Measurements from ENCODE around the gene DLGAP1. TPM values are rescaled to one million over a fixed set of nuclear protein-coding genes. Genes with fewer than 3 reads are reported as not detected.

Gene DLGAP1
- total RNA-seq, 1 donor from 2014 or later = not detected

DNA sequence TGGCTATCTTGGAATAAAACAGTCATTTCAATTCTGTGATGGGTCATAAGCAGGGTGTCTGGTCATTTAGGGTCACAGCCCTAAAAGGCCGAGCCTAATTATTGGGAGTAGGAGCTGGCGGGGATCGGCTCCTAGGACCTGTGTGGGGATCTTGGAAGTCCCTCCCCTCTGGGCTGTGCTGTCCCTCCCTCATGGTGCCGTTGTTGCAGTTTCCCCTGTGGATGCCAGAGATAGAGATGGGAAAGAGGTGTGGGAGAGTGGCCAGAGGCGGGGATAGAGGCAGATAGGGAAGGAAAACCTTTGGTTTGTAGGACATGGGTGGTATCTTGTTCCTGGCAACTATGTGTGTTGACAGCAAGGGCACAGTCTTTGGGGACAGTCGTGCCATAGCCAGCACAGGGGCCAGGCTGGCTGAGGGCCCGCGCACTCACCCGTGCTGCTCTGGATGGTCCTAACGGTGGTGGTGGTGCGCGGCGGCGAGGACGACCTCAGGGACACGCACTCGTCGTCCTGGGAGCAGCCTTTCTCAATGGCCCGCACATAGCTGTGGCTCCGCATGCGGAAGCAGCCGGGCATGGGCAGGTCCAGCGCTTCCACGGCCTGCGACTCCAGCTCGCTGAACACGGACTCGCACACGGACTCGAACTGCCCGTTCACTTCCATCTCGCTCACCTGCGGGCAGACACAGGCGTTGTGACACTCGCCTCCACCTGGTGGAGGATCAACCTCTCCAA is 726.2 kb downstream of the DLGAP1 start:
- intact Hi-C loops (cut with micrococcal nuclease) = no loop called here

DNA sequence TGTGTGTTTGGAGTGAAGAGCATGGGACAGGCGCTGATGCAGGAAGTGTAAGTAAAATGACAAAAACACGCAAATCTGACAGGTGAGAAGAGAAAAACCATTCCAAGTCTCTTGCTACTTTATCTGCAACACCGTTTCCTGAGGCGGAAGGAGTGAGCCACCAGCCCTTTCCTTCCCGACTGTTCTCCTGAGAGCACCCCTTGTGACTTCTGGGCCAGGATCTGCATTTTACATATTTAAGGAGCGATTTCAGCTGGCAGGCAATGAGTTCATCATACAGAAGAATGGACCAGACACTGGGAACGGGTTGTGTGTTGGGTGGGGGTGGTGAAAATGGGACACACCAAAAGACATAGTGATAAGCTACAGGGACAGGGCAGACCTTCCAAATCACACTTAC is 727.8 kb downstream of the DLGAP1 start:
- intact Hi-C loops (cut with micrococcal nuclease) = no loop called here

- intact Hi-C loops (cut with micrococcal nuclease) = no loop called here
These were observed 728.7 kb downstream of the DLGAP1 start for GRCh38 chr18:3726238-3726951.

GRCh38 chr18:3725115-3725514 is 730.0 kb downstream of the DLGAP1 start:
- intact Hi-C loops (cut with micrococcal nuclease) = no loop called here

DNA sequence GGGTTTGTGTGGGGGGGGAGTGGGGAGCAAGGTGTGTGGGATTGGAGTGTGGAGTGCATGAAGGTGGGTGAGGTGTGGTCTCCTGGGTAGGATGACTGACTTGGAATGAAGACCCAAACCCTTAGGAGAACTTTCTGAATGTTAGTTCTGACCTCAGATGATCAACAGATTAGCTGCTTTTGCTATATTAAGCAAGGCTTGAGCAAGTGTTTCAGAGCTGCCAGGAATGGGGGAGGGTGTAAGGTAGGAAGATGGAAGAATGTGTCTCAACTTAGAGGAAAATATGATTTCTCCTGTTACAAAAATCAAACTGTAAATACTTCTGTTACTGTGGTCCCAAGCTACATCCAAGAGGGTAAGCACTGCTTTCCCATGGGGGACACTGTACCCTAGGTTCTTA is 731.6 kb downstream of the DLGAP1 start:
- intact Hi-C loops (cut with micrococcal nuclease) = no loop called here

- intact Hi-C loops (cut with micrococcal nuclease) = no loop called here
These were observed 732.3 kb downstream of the DLGAP1 start for GRCh38 chr18:3722649-3723433.

DNA sequence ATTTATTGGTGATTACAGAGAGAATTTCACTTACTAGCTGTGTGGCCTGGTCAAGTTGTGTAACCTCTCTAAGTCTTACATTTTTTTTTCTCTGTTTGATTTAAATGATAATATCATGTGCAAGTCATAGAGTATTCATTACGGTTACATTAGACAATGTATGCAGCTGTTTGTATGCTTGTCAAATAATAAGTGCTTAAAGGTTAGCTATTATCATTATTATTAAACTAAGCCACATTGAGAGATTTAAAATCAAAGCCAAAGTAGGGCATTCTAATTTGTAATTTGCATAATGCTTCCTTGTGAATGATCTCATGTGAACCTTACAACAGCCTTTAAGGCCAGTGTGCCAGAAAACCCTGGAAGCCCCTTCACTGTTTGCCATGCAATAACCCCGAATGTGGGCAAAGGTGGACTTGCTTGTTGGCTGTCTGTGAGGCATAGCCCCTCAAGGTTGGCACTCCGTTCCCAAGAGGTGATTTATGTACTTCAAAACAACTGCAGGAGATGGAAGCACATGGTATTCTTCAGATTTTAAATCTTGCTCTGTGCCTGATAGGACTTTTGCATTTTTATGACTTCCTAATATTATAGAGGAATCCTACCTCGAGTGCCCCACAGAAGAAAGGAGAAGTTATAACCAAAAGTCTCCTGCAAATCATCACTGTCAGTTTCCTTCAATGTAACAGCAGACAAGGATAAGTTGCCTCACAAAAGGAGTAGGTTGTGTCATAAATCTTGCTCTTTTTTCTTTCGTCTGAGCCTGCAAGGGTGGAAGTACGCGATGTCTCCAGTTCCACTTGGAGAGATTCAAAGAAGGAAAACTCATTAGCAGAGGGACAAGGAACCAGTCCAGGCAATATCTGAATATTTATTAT is 733.1 kb downstream of the DLGAP1 start:
- intact Hi-C loops (cut with micrococcal nuclease) = no loop called here

- intact Hi-C loops (cut with micrococcal nuclease) = no loop called here
These were observed 734.1 kb downstream of the DLGAP1 start for GRCh38 chr18:3720818-3721545.

DNA sequence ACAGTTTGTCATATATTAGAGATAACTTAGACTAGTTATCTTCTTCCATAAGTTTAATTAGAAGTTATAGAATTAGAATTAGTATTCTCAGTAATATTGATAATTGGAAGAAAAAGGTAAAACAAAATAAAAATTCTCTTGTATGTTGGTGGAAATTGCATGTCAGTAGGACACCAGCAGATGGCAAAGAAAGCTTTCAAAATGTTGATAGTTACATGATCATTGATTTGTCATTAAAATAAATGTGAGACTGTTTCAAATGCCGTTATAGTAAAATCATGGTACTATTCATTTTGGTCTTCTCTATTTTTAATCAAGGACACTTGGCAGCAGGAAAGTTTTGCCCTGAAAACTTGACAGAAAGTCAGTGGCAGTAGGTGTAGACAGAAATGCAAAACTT is 734.9 kb downstream of the DLGAP1 start:
- intact Hi-C loops (cut with micrococcal nuclease) = no loop called here

- intact Hi-C loops (cut with micrococcal nuclease) = no loop called here
These were observed 737.6 kb downstream of the DLGAP1 start for GRCh38 chr18:3717376-3718025.

DNA sequence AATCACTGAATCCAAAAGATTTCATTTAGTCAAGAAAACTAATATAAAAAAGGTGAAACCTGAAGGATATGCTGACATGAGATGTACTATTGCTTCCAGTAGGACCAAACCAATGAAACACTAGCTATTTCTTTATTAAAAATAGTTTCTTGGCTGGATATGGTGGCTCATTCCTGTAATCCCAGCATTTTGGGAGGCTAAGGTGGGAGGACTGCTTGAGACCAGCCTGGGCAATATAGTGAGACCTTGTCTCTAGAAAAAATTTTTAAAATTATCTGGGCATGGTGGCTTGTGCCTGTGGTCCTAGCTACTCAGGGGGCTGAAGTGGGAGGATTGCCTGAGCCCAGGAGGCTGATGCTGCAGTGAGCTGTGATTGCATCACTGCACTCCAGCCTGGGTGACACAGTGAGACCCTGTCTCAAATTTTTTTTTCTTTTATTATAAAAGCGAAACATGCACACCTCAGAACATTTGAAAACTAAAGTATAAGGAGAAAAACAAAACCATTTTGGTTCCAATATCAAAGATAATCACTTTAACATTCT is 738.9 kb downstream of the DLGAP1 start:
- intact Hi-C loops (cut with micrococcal nuclease) = no loop called here

DNA sequence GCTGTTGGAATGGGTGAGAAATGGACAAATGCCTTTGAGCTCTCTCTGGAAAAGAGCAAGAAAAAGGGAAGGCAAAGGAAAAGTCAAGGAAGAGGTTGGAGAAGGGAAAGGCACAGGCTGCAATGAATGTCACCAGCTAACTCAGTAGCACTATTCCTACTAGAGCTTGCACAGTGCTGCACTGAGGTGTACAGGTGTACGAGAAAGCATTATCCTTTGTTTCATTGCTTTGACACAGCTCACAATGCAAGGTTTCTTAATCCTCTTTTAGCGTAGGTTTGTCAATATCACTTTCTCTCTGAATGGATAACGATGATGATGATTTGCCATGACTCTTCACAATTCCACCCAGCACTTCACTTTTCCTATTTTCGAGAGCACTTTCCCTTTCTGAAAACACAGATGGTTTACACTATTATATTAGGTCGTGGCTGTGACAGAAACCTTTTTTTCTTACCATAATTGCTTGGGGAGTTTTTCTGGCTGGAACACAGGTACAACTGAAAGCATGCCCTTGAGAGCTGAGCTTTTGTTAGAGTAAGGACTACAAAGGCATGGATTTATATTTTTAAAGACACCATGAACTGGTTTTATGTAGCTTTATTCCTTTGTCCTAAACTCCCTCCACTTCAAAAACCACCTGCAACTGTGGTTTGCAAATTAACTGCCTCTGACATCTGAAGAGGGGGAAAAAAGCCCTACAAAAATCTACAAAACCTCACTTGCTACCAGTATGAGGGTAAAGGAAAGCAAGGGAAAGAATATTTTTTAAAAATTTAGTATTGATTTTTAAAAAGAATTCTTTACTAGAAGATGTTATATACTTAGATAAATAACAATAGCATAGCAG is 739.7 kb downstream of the DLGAP1 start:
- intact Hi-C loops (cut with micrococcal nuclease) = no loop called here

GRCh38 chr18:3713708-3714107 is 741.4 kb downstream of the DLGAP1 start:
- intact Hi-C loops (cut with micrococcal nuclease) = no loop called here

- intact Hi-C loops (cut with micrococcal nuclease) = no loop called here
These were observed 741.9 kb downstream of the DLGAP1 start for GRCh38 chr18:3713166-3713565.

GRCh38 chr18:3712491-3712890 is 742.6 kb downstream of the DLGAP1 start:
- intact Hi-C loops (cut with micrococcal nuclease) = no loop called here

- intact Hi-C loops (cut with micrococcal nuclease) = no loop called here
These were observed 744.3 kb downstream of the DLGAP1 start for GRCh38 chr18:3710712-3711301.

DNA sequence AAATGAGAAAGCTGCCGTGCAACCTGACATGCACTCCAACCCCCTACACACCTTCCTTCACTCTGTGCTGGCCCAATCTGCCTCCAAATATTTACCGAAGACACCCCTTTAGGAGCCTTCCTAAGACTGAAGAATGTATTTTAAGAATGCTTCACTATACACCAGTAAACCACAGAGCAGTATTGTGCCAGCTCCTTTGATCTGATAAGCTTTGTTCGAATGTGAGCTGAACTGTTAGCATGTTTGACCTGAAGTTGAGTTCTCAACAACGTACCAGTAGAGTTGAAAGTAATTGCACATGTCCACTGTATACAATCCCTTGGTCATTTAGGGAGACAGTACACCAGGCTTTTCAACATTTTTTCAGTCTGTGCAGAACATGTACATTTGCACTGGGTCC is 745.9 kb downstream of the DLGAP1 start:
- intact Hi-C loops (cut with micrococcal nuclease) = no loop called here
